Fibroblast of the aortic adventitia (primary cell): ENCODE measurements around the gene HSF5. TPM values are rescaled to one million over a fixed set of nuclear protein-coding genes. Genes with fewer than 3 reads are reported as not detected.
A peak's percentile ranks its signal among the peaks of the same experiment; 100 is the strongest.

Experiments
- DNase-seq: peaks from one replicate; pipeline ENCODE4 v3.0.0-alpha.2; 2010; ENCODE audit warnings: low read depth
- H3K4me3 ChIP-seq: 2 replicates; pipeline ENCODE4 v1.5.1; 2011; ENCODE audit warnings: low read depth, mild to moderate bottlenecking, control low read depth, low read length, moderate library complexity
- CTCF ChIP-seq: IDR thresholded peaks from 2 replicates; pipeline ENCODE4 v1.5.1; 2011; ENCODE audit warnings: mild to moderate bottlenecking, low read length, control low read depth, inconsistent platforms; ENCODE audit not compliant: insufficient read depth
- total RNA-seq: library from RNA; depleted of rRNA; stranded (reverse); fragments of >200 nt; gene quantifications from 2 replicates; pipeline ENCODE4 v1.2.3, GENCODE V29; 2012; ENCODE audit warnings: low replicate concordance

The HSF5 gene
- total RNA-seq, 1 donor = not detected

GRCh38 chr17:58517928-58518609, 29.9 kb upstream of the HSF5 start:
- peak overlapping the region; percentile 88 for H3K4me3 ChIP-seq
- no peak for TF ChIP-seq CTCF
- peak; percentile 100 for DNase-seq

DNA sequence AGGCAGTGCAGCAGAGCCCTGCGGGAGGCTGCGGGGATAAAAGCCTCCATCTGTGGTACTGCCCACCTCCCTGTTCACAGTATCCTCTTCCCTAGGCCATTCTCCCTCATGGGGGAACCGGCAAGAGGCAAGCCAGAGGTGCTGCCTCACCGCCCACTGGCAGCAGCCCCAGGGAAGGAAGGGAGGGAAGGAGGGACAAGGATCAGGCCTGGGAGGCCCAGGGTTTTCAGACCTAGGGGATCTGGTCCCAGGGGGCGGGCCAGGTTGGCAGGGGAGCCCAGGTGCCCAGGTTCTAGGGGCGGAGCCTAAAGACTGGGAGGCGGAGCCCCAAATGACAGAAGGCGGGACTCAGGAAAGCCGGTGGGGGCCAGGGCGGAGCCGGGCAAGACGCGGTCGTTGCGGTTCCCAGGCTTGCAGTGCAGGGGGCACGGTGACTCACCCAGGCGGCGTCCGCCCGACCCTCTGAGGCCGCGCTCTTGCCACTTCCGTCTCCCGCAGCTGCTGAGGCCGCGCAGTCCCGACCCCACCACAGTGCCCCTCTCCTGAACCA, 29.2 kb upstream of the HSF5 start:
- H3K4me3 ChIP-seq = peak overlapping the region; percentile 88
- DNase-seq = no peak
- no peak for TF ChIP-seq CTCF

- DNase-seq = no peak
- H3K4me3 ChIP-seq = peak overlapping the region; percentile 88
- TF ChIP-seq CTCF = no peak
These were observed 28.6 kb upstream of the HSF5 start for GRCh38 chr17:58516644-58517377.

GRCh38 chr17:58515286-58515685, 27.1 kb upstream of the HSF5 start:
- no peak for TF ChIP-seq CTCF
- no peak overlapping the region for H3K4me3 ChIP-seq
- DNase-seq = no peak

DNA sequence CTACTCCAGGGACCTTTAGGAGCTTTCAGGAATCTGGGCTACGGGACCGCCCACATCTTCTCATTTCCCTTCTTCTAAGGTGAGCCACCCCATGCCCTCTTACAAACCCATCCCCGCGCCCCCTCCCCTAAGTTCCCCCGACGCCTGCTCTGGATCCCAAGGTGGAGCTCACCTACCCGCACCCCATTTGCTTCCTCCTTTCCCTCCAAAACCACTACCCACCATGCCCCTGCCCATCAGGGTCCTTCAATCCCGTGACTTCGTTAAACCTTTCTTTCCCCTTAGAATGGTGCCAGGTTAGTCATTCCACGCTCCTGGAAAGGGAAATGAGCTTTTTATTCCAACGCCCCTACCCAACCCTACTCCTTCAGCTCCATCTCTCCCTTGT, 26.6 kb upstream of the HSF5 start:
- TF ChIP-seq CTCF = no peak
- peak overlapping the region; percentile 81 for H3K4me3 ChIP-seq
- DNase-seq = no peak

- peak within 1 kb of the TSS; percentile 81 for H3K4me3 ChIP-seq
- peak; percentile 52 for DNase-seq
- no peak for TF ChIP-seq CTCF
These were observed 26.0 kb upstream of the HSF5 start, which contains the start of gene MTMR4 for GRCh38 chr17:58513965-58514769. Gene MTMR4 (minus strand): TSS chr17:58514638. CDS start chr17:58514407, 231 bp downstream.
